Mucosa of rectum (tissue), 2 donors: ENCODE data around the gene ATP11A.

Experiments used
- H3K27ac ChIP-seq, 2 donors: one replicate each; pipeline ENCODE4 v1.7.0; 2013; ENCODE audit warnings: inconsistent platforms in 2 of 2, low read depth in 2 of 2, low read length in 2 of 2
- H3K27me3 ChIP-seq, 2 donors: one replicate each; pipeline ENCODE4 v1.7.0; 2013; ENCODE audit warnings: low read length in 2 of 2; ENCODE audit not compliant: control insufficient read depth in 2 of 2, insufficient read depth in 2 of 2
- H3K36me3 ChIP-seq, 2 donors: one replicate each; pipeline ENCODE4 v1.7.0; 2013; ENCODE audit warnings: low read length in 2 of 2; ENCODE audit not compliant: control insufficient read depth in 2 of 2, insufficient read depth in 2 of 2
- H3K4me1 ChIP-seq, 2 donors: one replicate each; pipeline ENCODE4 v1.7.0; 2013; ENCODE audit warnings: low read length in 2 of 2, mild to moderate bottlenecking in 1 of 2; ENCODE audit not compliant: control insufficient read depth in 2 of 2, insufficient read depth in 2 of 2
- H3K4me3 ChIP-seq, 2 donors: one replicate each; pipeline ENCODE4 v1.7.0; 2013; ENCODE audit warnings: low read length in 2 of 2
- H3K9ac ChIP-seq, 2 donors: one replicate each; pipeline ENCODE4 v1.7.0; 2013; ENCODE audit warnings: low read length in 2 of 2, low read depth in 1 of 2, mild to moderate bottlenecking in 1 of 2
- H3K9me3 ChIP-seq, 2 donors: one replicate each; pipeline ENCODE4 v1.7.0; 2013; ENCODE audit warnings: low read length in 2 of 2; ENCODE audit not compliant: control insufficient read depth in 2 of 2
- donor health status: healthy.
- donor health status: Normal muscosa, but diverticular disease.

The ATP11A gene

GRCh38 chr13:112898621-112899280 lies 208.9 kb downstream of the ATP11A start:
- Histone ChIP-seq H3K4me3 (no peak overlapping the region), H3K4me1 (peaks cover 9% of the 10 kb centered on the region in 2 donors), H3K27ac (no peak overlapping the region), H3K9me3 (no peaks in the 10 kb centered on the region), H3K27me3 (peaks cover 2 to 8% of the 10 kb centered on the region in 2 donors), H3K36me3 (no peaks in the 10 kb centered on the region), H3K9ac (no peak overlapping the region)

GRCh38 chr13:112899281-112900225 lies 209.7 kb downstream of the ATP11A start:
- Histone ChIP-seq H3K4me3 (no peak overlapping the region), H3K4me1 (peaks cover 6 to 7% of the 10 kb centered on the region in 2 donors), H3K27ac (no peak overlapping the region)

DNA sequence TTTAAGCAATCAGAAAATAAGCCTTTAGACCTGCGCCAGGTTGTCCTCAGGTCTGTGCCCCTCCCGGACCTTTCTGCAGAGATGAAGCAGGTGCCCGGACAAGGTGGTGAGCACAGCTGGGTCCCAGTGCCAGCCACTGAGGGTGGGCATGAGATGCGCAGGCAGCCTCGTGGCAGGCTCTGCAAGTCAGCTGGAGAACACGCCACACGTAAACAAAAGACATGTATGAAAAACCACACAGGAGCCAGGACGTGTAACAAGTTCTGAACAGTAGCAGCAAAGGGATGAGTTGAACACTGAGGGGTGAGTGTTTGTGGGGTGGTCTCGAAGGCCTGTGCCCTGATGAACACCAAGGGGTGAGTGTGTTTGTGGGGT lies 210.4 kb downstream of the ATP11A start:
- H3K27ac ChIP-seq = no peak overlapping the region
- H3K4me1 ChIP-seq = no peaks in the 10 kb centered on the region
- H3K36me3 ChIP-seq = no peaks in the 10 kb centered on the region
- no peak overlapping the region for H3K9ac ChIP-seq
- no peak overlapping the region for H3K4me3 ChIP-seq
- H3K27me3 ChIP-seq = peaks cover 0 to 4% of the 10 kb centered on the region in 2 donors
- H3K9me3 ChIP-seq = no peaks in the 10 kb centered on the region

More at GRCh38 chr13:112899281-112900225, 209.7 kb downstream of the ATP11A start:
- Histone ChIP-seq H3K9me3 (no peaks in the 10 kb centered on the region), H3K9ac (no peak overlapping the region), H3K27me3 (peaks cover 2 to 8% of the 10 kb centered on the region in 2 donors), H3K36me3 (no peaks in the 10 kb centered on the region)

GRCh38 chr13:112900691-112901091 lies 210.9 kb downstream of the ATP11A start:
- no peaks in the 10 kb centered on the region for H3K4me1 ChIP-seq

GRCh38 chr13:112902101-112902651 lies 212.3 kb downstream of the ATP11A start:
- Histone ChIP-seq H3K9ac (no peak overlapping the region), H3K27ac (no peak overlapping the region), H3K4me3 (no peak overlapping the region), H3K27me3 (no peaks in the 10 kb centered on the region), H3K36me3 (no peaks in the 10 kb centered on the region), H3K9me3 (no peaks in the 10 kb centered on the region), H3K4me1 (no peaks in the 10 kb centered on the region)

More at GRCh38 chr13:112900691-112901091, 210.9 kb downstream of the ATP11A start:
- Histone ChIP-seq H3K4me3 (no peak overlapping the region), H3K9me3 (no peaks in the 10 kb centered on the region), H3K36me3 (no peaks in the 10 kb centered on the region), H3K27me3 (no peaks in the 10 kb centered on the region), H3K27ac (no peak overlapping the region), H3K9ac (no peak overlapping the region)

DNA sequence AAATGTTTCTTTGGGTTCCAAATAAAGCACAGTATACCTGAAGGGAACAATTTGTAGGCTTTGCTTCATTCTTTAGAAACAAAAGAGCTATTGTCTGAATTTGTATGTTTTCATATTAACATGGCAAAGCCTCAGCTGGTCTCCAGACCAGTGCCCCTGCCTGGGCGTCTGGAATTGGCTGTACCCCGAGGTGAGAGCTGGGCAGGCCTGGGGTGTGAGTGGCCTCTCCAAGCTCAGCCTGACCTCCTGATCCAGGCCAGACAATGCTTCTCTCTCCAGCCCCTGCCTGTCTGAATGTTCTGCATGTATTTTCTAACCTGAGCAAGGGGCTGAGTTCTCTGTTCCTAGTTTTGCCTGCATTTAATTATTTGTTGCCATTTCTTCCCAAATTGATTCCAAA lies 212.8 kb downstream of the ATP11A start:
- no peaks in the 10 kb centered on the region for H3K27me3 ChIP-seq
- H3K4me1 ChIP-seq = no peaks in the 10 kb centered on the region
- H3K9me3 ChIP-seq = no peaks in the 10 kb centered on the region
- no peaks in the 10 kb centered on the region for H3K36me3 ChIP-seq
- no peak overlapping the region for H3K27ac ChIP-seq
- H3K4me3 ChIP-seq = no peak overlapping the region
- no peak overlapping the region for H3K9ac ChIP-seq

DNA sequence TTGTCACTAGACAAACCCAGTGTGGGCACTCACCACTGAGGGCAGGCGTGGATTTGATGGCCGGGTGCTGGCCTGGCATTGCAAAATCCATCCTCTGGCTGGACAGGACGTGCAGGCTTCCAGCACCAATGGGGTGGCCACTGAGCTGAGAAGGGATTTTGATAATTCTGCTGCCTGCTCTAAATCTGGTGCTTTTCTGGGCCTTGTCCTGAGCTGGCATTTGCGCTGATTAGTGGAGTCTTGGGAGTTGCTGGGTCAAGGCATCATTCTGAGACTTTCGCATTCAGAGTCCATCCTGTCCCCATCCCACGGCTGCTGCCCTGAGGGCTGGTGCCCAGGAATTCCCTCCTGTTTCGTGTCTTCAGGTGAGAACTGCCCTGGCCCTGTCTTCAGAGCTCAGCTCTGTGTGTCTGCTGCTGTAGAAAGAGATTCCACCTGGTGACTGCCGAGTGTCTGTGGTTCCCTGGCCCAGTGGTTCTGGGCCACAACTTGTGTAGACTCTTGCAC lies 213.3 kb downstream of the ATP11A start:
- H3K9ac ChIP-seq = no peak overlapping the region
- no peak overlapping the region for H3K4me3 ChIP-seq
- no peaks in the 10 kb centered on the region for H3K9me3 ChIP-seq
- H3K27me3 ChIP-seq = no peaks in the 10 kb centered on the region
- no peak overlapping the region for H3K27ac ChIP-seq
- H3K4me1 ChIP-seq = no peaks in the 10 kb centered on the region
- no peaks in the 10 kb centered on the region for H3K36me3 ChIP-seq

- H3K36me3 ChIP-seq = no peaks in the 10 kb centered on the region
- no peak overlapping the region for H3K27ac ChIP-seq
Measured at GRCh38 chr13:112903606-112904195, 213.9 kb downstream of the ATP11A start.

GRCh38 chr13:112904436-112904960 lies 214.7 kb downstream of the ATP11A start:
- no peaks in the 10 kb centered on the region for H3K9me3 ChIP-seq
- no peak overlapping the region for H3K27ac ChIP-seq
- no peaks in the 10 kb centered on the region for H3K36me3 ChIP-seq
- H3K27me3 ChIP-seq = no peaks in the 10 kb centered on the region
- H3K9ac ChIP-seq = no peak overlapping the region
- no peak overlapping the region for H3K4me3 ChIP-seq
- H3K4me1 ChIP-seq = no peaks in the 10 kb centered on the region

More at GRCh38 chr13:112903606-112904195, 213.9 kb downstream of the ATP11A start:
- Histone ChIP-seq H3K4me1 (no peaks in the 10 kb centered on the region), H3K4me3 (no peak overlapping the region), H3K9me3 (no peaks in the 10 kb centered on the region), H3K27me3 (no peaks in the 10 kb centered on the region), H3K9ac (no peak overlapping the region)
